ENCODE data around the gene ZNF417.

The ZNF417 gene

GRCh38 chr19:57867868-57868492 is 48.4 kb downstream of the ZNF417 start:
- Mint-ChIP-seq H3K27me3 (no peaks in the 10 kb centered on the region), H3K4me1 (no peaks in the 10 kb centered on the region), H3K36me3 (ENCODE audit: low read depth) (peaks cover 90% of the 10 kb centered on the region), H3K27ac (no peak overlapping the region), H3K4me3 (no peak overlapping the region), H3K9me3 (peaks cover 52% of the 10 kb centered on the region)
- DNase-seq (no peak), ATAC-seq (no peak)

All from activated naive CD8-positive, alpha-beta T cell treated with anti-CD3 and anti-CD28 coated beads, Interleukin-2, amount 50 U/mL, for 24 hours (primary cell).